DMS 273 (cell line): Measurements from ENCODE around the gene ERC2.

Source experiments
- DNase-seq: peaks from one replicate; lab custom pipeline; 2025; ENCODE audit not compliant: unreplicated experiment; lab: John Stamatoyannopoulos, UW

Gene ERC2

GRCh38 chr3:56260262-56260661, 208.0 kb downstream of the ERC2 start:
- DNase-seq, result no peak

DNA sequence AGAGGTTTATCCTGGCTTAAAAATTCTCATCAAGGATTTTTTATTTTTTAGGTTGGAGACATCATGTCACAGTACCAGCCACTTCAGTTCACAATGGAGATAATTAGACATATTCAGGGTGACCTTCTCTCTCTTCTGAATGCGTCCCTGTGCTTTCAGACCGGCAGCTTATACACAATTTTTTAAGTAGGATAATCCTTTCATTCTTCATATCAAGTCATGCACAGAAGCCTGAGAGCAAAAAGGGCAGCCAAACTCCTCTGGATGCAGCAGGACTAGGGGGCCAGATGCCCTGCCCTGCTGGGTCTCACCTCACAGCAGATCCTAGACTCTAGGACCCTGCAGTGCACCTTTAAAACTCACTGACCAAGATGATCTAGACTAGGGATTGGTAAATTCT, 210.4 kb downstream of the ERC2 start:
- DNase-seq, result no peak

- DNase-seq, result peak; percentile 7
Measured at GRCh38 chr3:56254835-56255234, 213.4 kb downstream of the ERC2 start.

DNA sequence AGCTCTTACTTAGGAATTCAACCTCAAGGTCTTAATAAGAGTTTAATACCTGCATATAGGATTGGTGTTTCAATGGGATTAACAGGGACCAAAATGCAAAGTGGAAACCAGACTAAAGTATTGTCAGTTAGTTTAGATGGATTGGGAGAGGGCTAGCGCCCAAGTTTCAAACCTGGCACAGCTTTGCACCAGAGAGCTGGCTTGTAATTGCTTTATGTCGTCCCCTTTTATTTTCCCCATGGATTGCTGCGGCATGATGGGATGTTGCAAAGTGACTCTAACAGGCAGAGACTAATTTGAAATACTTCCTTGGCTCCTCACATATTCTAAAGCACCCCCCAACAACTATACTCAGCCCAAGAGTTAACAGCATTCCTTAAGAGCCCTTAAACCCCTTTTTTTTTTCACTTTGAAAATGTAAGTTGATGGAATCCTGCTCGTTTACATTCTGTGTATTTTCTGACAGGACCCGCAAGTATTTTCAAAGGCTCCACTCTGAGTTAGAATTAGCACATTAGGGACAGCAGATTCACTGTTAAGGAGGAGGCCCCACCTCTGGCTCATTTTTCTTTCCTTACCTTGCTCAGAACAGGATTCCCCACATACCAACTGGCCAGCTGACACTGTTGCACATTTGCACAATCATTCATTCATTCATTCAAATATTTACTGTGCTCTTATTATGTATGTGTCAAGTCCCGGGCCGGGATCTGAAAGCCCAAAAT, 214.2 kb downstream of the ERC2 start:
- DNase-seq, result no peak

GRCh38 chr3:56251343-56251945, 216.8 kb downstream of the ERC2 start:
- peak; percentile 69 for DNase-seq

- no peak for DNase-seq
Measured at GRCh38 chr3:56248021-56248420, 220.2 kb downstream of the ERC2 start.

- peak; percentile 23 for DNase-seq
Measured at GRCh38 chr3:56238299-56238698, 230.0 kb downstream of the ERC2 start.

- no peak for DNase-seq
Measured at GRCh38 chr3:56233742-56234141, 234.5 kb downstream of the ERC2 start.

- DNase-seq, result no peak
Measured at GRCh38 chr3:56229311-56229710, 239.0 kb downstream of the ERC2 start.

DNA sequence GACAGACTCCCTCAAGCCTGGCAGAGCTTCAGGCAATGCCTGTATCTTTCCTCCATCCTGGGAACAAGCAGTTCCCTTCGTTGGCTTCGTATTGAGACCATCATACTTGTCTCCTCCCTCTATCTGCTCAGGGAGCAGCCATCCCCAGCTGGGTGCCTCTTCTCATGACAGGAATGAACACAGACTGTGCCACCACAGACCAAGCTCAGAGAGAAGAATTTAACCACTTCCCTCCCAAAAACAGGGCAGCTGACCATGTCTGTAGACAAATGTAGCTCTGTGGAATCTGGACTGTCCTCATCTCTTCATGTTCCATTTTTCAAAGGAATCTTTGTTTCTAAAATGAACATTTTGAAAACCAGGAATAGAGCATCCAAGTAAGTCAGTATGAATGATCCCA, 245.4 kb downstream of the ERC2 start:
- no peak for DNase-seq

DNA sequence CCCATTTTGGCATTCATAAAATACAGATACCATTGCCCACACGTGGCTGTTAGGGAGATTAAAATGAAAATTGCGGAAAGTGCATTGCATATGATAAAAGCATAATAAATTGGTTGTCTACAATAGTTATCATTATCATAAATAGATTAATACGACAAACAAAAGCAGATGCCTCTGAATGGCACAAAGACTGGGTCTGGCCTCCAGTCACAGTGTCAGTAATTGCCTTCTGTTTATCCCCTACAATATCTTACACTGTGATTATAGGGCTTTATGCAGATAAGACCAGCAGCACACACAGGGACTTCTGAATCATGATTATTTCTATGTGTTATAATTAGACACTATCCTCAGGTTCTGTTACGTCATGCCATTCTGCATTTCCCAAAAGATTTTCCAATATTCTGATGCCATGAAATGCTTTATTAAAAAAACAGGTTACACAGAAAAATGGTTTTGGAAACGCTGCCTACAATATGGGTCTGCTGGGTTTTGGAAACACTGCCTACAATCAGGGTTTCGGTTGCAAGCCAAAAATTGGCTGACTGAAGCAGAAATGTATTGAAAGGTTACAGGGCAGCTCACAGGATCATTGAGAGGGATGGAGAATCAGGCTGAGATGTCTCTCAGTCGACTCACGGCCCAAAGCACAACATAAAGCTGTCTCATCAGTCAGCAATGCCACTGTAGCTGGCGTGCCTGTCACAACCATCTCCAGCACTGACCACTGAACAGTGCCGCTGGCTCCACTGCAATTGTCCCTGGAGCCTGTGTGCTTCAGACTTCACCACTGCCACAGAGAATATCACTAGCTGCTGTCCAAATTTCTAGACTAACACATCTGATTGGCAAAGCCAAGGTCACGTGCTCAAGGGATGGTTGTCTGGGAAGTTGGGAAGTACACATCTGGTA, 248.1 kb downstream of the ERC2 start:
- no peak for DNase-seq

DNA sequence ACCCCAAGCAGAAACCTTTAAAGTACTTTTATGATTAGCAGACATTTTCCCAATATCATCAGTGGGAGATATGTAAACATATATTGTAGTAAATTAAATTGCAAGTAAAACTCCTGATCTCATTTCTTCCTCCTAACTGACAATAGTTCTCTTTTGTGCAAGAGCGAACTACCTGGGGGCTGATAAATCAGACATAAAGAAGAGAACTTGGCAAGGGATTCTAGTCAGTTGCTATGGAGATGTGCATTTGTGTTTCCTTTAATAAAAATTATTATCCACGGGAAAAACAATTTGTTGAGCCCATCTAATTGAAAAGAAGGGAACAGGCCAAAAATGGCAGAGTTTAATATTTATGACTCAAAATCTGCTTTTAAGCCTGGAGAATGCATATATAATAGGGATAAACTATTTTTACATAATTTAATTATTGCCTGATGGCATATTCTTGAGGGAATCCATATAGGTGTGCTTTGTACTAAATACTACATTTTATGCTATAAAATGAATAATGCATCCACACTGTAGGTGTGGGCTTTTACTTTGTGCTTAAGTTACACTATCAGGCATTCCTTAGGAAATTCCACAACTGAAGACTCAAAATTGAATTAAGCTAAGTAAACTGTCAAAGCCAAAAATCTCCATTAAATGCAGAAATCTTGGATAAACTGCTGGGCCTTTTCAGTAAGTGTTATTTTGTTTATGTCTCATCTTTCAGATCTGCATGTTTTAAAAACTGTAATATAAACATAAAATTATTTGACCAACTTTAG, 258.1 kb downstream of the ERC2 start:
- no peak for DNase-seq

GRCh38 chr3:56207922-56208321, 260.3 kb downstream of the ERC2 start:
- DNase-seq, result no peak

GRCh38 chr3:56205406-56205805, 262.9 kb downstream of the ERC2 start:
- DNase-seq, result no peak

DNA sequence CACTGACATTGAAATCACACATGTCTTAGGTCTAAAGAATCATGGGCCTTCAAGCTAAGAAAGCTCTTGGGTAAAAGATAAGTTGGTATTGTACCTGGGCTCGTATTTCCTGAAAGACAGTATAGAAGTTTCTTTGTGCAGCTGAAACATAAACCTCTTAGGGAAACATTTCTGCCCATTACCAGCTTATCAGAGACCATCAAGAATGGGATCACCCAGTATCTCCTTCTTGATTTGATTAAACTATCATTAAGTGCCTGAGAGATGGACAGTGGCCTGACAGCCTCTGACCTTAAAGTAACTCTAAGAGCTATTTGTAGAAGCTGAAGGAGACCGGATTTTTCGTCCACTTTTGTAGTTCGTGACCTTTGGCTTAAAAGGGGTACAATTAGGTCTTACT, 265.3 kb downstream of the ERC2 start:
- DNase-seq, result no peak

DNA sequence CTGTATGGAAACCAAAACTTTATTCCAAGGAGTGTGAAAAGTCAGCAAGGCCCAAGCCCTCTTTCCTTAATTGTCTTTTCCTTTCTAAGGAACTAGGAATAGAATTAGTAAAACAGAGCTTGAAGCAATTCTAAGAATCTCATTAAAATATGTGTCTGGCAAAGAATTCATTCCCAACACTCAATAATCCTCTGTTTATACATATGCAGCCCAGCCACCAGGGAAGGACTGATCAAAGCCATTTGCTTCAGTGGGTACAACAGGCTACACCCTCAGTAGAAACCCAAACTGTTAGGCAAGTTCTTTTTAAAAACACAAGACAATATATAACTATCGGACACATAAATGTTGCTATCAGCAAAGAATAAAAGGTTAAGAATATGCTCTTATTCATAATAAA, 266.9 kb downstream of the ERC2 start:
- DNase-seq, result no peak

DNA sequence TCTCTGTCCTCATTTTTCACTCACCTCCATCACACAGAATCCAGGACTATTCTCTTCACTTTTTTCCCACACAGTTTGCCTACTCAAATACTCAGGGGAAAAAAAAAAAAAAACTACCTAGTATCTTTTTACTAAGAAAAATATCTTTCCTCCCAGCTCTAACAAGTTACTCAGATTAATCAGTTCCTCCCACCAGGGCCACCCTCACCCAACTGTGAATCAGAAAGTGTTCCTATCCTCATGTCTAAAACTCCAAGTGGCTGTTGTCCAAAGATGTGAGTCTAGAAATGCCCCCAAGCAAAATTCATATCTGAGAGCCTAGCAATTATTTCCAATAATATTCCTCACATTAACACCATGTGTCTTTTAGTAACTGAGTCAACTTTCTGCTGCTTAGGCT, 268.0 kb downstream of the ERC2 start:
- no peak for DNase-seq

DNA sequence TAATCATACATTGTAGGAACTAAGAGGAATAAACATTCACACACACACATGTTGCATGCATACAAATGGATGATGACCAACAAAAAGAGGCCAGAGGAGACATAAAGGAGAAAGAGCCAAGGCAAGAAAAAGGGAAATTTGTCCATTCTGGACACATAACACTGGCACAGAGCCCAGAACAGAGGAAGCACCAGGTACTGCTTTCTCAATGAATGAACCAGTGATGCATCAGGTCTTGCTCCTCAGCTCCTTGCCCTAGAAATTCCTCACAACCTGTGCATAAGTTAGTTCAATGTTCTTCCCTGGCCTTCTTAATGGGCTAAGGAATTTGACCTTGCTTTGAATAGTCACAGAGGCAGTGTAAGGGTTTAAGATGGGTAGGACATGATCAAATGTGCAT, 270.3 kb downstream of the ERC2 start:
- DNase-seq, result no peak

DNA sequence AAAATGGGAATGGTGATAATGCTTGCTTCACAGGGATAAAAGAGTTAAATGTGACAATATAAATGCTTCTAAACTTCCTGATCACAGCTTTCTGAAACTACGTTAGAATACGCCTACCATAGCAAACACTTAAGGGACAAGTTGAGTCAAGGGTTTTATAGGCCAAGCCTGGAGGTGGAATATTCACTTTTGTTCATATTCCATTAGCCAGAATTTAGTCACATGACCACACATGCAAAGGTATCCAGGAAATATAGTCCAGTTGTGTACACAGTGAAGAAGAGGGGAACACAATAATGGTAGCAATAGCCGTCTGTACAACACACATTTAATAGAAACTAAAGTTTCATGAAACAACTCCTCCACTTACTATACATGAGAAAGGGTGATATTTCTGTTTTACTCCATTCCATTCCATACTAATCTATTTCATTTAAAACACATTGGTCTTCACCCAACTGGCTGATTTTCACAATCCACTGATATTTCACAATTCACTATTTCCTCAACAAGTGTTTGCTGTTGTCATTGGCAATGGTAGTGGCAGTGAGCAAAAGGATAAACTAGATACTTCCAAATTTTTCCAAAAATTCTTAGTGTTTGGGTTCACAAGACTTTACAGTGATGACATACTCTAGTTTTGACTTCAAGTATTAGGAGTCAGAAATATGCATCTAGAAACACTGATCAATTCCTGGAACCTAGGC, 270.9 kb downstream of the ERC2 start:
- no peak for DNase-seq

- no peak for DNase-seq
Measured at GRCh38 chr3:56196700-56197099, 271.6 kb downstream of the ERC2 start.

GRCh38 chr3:56193519-56193918, 274.7 kb downstream of the ERC2 start:
- no peak for DNase-seq
